SU-DHL-6 (cell line): ENCODE results near the gene UMODL1.

Experiments used
- H2AFZ ChIP-seq: fragments of 200-600 bp; sonication (generic); 2 replicates; pipeline ENCODE4 v1.6.1; 2014; ENCODE audit warnings: low read depth, mild to moderate bottlenecking, moderate library complexity, mixed read lengths, antibody characterized with exemption, low read length; ENCODE audit not compliant: severe bottlenecking
- H3F3A ChIP-seq: fragments of 200-600 bp; shearing (Covaris generic); 2 replicates; pipeline ENCODE4 v1.6.0; 2016; ENCODE audit warnings: antibody characterized with exemption, mild to moderate bottlenecking; ENCODE audit not compliant: insufficient read depth
- H3K27ac ChIP-seq: fragments of 200-600 bp; sonication (generic); 2 replicates; pipeline ENCODE4 v1.5.1; 2016; ENCODE audit warnings: low read depth, mild to moderate bottlenecking, low read length, moderate library complexity, mixed read lengths
- H3K27me3 ChIP-seq: fragments of 200-600 bp; sonication (generic), shearing (Covaris generic); 2 replicates; pipeline ENCODE4 v1.6.0; 2014; ENCODE audit warnings: mild to moderate bottlenecking, low read length
- H3K36me3 ChIP-seq: fragments of 200-600 bp; sonication (generic); 2 replicates; pipeline ENCODE4 v1.6.1; 2014; ENCODE audit warnings: mild to moderate bottlenecking, low read length, mixed read lengths
- H3K4me2 ChIP-seq: fragments of 300-600, 200-600 bp; shearing (Covaris generic), sonication (generic); 2 replicates; pipeline ENCODE4 v1.6.0; 2014; ENCODE audit warnings: low read length, low read depth, mild to moderate bottlenecking; ENCODE audit not compliant: poor library complexity, severe bottlenecking
- H3K4me3 ChIP-seq: fragments of 200-600 bp; sonication (generic); 2 replicates; pipeline ENCODE4 v1.5.1; 2014; ENCODE audit warnings: antibody characterized with exemption, low read length, mild to moderate bottlenecking, mixed read lengths; ENCODE audit not compliant: insufficient read depth, poor library complexity, severe bottlenecking
- H3K79me2 ChIP-seq: fragments of 200-600 bp; sonication (generic); 2 replicates; pipeline ENCODE4 v1.6.1; 2014; ENCODE audit warnings: mild to moderate bottlenecking, low read length, moderate library complexity; ENCODE audit not compliant: insufficient read depth
- H3K9ac ChIP-seq: fragments of 200-600 bp; sonication (generic); 2 replicates; pipeline ENCODE4 v1.7.0; 2014; ENCODE audit warnings: mild to moderate bottlenecking, low read length
- H3K9me2 ChIP-seq: fragments of 200-600 bp; sonication (generic); replicated peaks from 2 replicates; pipeline ENCODE4 v1.6.1; 2014; ENCODE audit warnings: low read length; ENCODE audit not compliant: insufficient read depth
- H3K9me3 ChIP-seq: fragments of 200-600 bp; sonication (generic); 2 replicates; pipeline ENCODE4 v1.6.1; 2014; ENCODE audit warnings: low read length, mixed read lengths; ENCODE audit not compliant: insufficient read depth
- H4K20me1 ChIP-seq: fragments of 200-600 bp; sonication (generic); 2 replicates; pipeline ENCODE4 v1.6.1; 2014; ENCODE audit warnings: low read depth, mild to moderate bottlenecking, antibody characterized with exemption, low read length, moderate library complexity, mixed read lengths
- CTCF ChIP-seq: fragments of 200-600 bp; sonication (generic); IDR thresholded peaks from one replicate; pipeline ENCODE4 v1.5.1; 2017; ENCODE audit warnings: antibody characterized with exemption, mild to moderate bottlenecking, low read length, moderate library complexity; ENCODE audit not compliant: insufficient read depth, poor library complexity, severe bottlenecking
- EZH2phosphoT487 ChIP-seq: fragments of 200-600 bp; sonication (generic), shearing (Covaris generic); conservative IDR thresholded peaks from 2 replicates; pipeline ENCODE4 v1.6.1; 2018; ENCODE audit warnings: mild to moderate bottlenecking, antibody characterized with exemption, low read length, moderate library complexity, mixed read lengths

UMODL1 gene

DNA sequence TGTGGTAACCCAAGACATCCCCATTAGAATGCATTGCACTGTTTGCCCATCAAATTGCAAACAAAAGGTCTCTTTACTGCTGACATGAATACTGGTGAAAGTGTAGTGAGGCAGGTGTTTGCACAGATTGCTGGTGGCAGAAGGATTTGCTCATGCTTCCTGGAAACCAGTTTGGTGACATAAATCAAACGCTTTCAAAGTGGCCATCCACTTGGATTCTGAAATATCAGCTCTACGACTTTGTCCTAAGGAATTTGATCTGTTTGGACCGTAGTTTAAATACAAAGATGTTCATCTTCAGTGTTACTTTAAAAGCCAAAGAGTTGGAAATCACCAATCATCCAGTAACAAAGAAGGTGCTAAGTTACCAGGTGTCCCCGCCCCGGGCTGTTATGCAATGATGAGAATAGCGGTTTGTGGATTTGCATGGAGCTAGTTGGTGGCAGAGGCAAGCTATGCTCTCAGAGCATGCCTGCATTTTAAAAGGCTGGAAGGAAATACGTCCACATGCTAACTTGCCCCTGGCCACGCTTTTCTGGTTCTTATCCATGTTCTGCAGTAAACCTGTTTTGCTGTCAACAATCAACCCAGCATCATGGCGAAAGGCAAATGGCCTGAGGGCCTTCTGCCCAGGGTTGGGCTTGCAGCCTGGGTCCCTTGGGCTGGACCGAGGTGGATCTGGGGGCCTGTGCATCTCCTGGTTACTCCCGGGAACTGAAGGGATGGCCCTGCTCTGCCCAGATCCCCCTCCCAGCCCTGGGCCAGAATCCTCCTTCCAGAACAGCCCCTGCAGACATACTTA lies 49.2 kb downstream of the UMODL1 start:
- H3K36me3 ChIP-seq, result no peaks in the 10 kb centered on the region
- no peaks in the 10 kb centered on the region for H3K9me3 ChIP-seq
- no peak overlapping the region for H3K4me2 ChIP-seq
- no peak overlapping the region for H2AFZ ChIP-seq
- no peaks in the 10 kb centered on the region for H3F3A ChIP-seq
- H4K20me1 ChIP-seq, result no peaks in the 10 kb centered on the region
- TF ChIP-seq EZH2phosphoT487 (no peak), CTCF (no peak)
- H3K9me2 ChIP-seq, result no peaks in the 10 kb centered on the region
- no peak overlapping the region for H3K4me3 ChIP-seq
- H3K79me2 ChIP-seq, result no peaks in the 10 kb centered on the region
- H3K27ac ChIP-seq, result no peak overlapping the region
- H3K9ac ChIP-seq, result no peak overlapping the region
- no peaks in the 10 kb centered on the region for H3K27me3 ChIP-seq

DNA sequence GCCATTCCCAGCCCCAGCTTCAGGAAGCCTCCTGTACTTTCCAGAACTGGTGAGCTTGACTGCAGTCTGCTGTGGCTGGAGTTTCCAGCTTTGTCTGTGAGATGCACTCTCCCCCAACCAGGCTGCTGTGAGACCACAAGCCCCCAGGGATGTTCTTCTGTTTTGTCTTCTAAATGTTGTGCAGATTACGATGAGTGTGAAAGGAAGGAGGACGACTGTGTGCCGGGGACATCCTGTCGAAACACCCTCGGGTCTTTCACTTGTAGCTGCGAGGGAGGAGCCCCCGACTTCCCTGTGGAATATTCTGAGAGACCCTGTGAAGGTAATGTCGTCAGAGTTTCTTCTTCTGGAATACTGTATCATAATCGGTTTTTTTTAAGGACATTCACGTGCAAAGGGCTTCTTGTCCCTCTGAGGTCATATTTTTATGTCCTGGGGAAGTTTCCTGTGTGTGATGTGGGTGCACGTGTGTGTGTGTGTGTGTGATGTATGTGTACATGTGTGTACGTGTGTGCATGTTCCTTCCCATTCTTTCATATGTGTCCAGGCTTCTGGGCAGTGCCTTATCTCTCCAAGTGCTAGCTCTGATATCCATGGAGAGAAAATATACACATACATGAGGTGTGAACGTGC lies 49.9 kb downstream of the UMODL1 start:
- Histone ChIP-seq H3K9me3 (no peaks in the 10 kb centered on the region), H3F3A (no peaks in the 10 kb centered on the region), H3K4me2 (no peak overlapping the region), H3K9ac (no peak overlapping the region), H3K9me2 (no peaks in the 10 kb centered on the region), H2AFZ (no peak overlapping the region), H3K27me3 (no peaks in the 10 kb centered on the region), H3K27ac (no peak overlapping the region), H3K4me3 (no peak overlapping the region), H3K36me3 (no peaks in the 10 kb centered on the region), H3K79me2 (no peaks in the 10 kb centered on the region), H4K20me1 (no peaks in the 10 kb centered on the region)
- no peak for TF ChIP-seq CTCF
- no peak for TF ChIP-seq EZH2phosphoT487

GRCh38 chr21:42121794-42122193 lies 50.7 kb downstream of the UMODL1 start:
- no peaks in the 10 kb centered on the region for H3K36me3 ChIP-seq
- no peak for TF ChIP-seq EZH2phosphoT487
- TF ChIP-seq CTCF, result no peak
- no peak overlapping the region for H3K4me3 ChIP-seq
- H3K27ac ChIP-seq, result no peak overlapping the region
- H4K20me1 ChIP-seq, result no peaks in the 10 kb centered on the region
- no peaks in the 10 kb centered on the region for H3K79me2 ChIP-seq
- H2AFZ ChIP-seq, result no peak overlapping the region
- H3K27me3 ChIP-seq, result no peaks in the 10 kb centered on the region
- H3K4me2 ChIP-seq, result no peak overlapping the region
- no peak overlapping the region for H3K9ac ChIP-seq
- no peaks in the 10 kb centered on the region for H3K9me2 ChIP-seq
- no peaks in the 10 kb centered on the region for H3K9me3 ChIP-seq
- no peaks in the 10 kb centered on the region for H3F3A ChIP-seq
